Liver (tissue), 3 donors: ENCODE measurements around the gene MALT1.

Source experiments
- ATF3 ChIP-seq: IDR thresholded peaks from 2 replicates; pipeline ENCODE4 v1.6.1; 2016; ENCODE audit warnings: antibody characterized with exemption
- CTCF ChIP-seq: fragments of 150-350 bp; IDR thresholded peaks from 2 replicates; pipeline ENCODE4 v1.5.1; 2017; ENCODE audit warnings: improper control_type of control experiment, low read depth, low read length; ENCODE audit not compliant: missing input control
- JUND ChIP-seq, 2 donors: IDR thresholded peaks; 2 replicates each; pipeline ENCODE4 v1.6.1; 2016; ENCODE audit warnings: antibody characterized with exemption in 2 of 2
- RAD21 ChIP-seq, 2 donors: IDR thresholded peaks; 2 replicates each; pipeline ENCODE4 v1.6.1; 2016; ENCODE audit warnings: antibody characterized with exemption in 2 of 2, mild to moderate bottlenecking in 2 of 2
- TAF1 ChIP-seq: conservative IDR thresholded peaks from 2 replicates; pipeline ENCODE4 v1.6.1; 2016; ENCODE audit warnings: antibody characterized with exemption, mild to moderate bottlenecking
- ZBTB33 ChIP-seq: IDR thresholded peaks from 2 replicates; pipeline ENCODE4 v1.6.1; 2016; ENCODE audit warnings: antibody characterized with exemption
- donor health status: healthy.
- donor health status: healthy.

- TF ChIP-seq CTCF (no peak), ATF3 (no peak), RAD21 (IDR thresholded peaks at IDR 0.05) (no peak), TAF1 (no peak), JUND (IDR thresholded peaks at IDR 0.05) (no peak), ZBTB33 (no peak)
Observed at GRCh38 chr18:58657081-58657480, 14.2 kb upstream of the MALT1 start.
